ENCODE data around the gene PARP3.

- no peak for TF ChIP-seq GATA2 (IDR thresholded peaks at IDR 0.05; ENCODE audit: low read depth, low read length)
- no peak for TF ChIP-seq GATA3 (IDR thresholded peaks at IDR 0.05; ENCODE audit: low read depth, low read length)
Measured at GRCh38 chr3:51942603-51943450, 664 bp downstream of the PARP3 start.

Data from SH-SY5Y (cell line).